ENCODE results near the gene NOMO2.
"Not testable (repeated sequence)": the region's sequence is repeated elsewhere in the genome, so short reads cannot be mapped to it uniquely, and the experiment has no call there.

Gene NOMO2

GRCh38 chr16:18571307-18571850 is 9.5 kb upstream of the NOMO2 start:
- not testable (repeated sequence) for H3K9ac ChIP-seq (ENCODE audit: low read length); H3K27ac ChIP-seq (ENCODE audit: low read length); H3K9me3 ChIP-seq (ENCODE audit: insufficient read depth, low read length); H3K4me2 ChIP-seq (ENCODE audit: low read length); H2AFZ ChIP-seq (ENCODE audit: low read depth, low read length); H3K4me3 ChIP-seq (ENCODE audit: low read length); H3K4me1 ChIP-seq (ENCODE audit: low read length); H3K36me3 ChIP-seq (replicated peaks; ENCODE audit: low read depth, low read length); H4K20me1 ChIP-seq (ENCODE audit: insufficient read depth, low read length); H3K79me2 ChIP-seq (ENCODE audit: low read length); H3K27me3 ChIP-seq (ENCODE audit: low read depth, low read length)

DNA sequence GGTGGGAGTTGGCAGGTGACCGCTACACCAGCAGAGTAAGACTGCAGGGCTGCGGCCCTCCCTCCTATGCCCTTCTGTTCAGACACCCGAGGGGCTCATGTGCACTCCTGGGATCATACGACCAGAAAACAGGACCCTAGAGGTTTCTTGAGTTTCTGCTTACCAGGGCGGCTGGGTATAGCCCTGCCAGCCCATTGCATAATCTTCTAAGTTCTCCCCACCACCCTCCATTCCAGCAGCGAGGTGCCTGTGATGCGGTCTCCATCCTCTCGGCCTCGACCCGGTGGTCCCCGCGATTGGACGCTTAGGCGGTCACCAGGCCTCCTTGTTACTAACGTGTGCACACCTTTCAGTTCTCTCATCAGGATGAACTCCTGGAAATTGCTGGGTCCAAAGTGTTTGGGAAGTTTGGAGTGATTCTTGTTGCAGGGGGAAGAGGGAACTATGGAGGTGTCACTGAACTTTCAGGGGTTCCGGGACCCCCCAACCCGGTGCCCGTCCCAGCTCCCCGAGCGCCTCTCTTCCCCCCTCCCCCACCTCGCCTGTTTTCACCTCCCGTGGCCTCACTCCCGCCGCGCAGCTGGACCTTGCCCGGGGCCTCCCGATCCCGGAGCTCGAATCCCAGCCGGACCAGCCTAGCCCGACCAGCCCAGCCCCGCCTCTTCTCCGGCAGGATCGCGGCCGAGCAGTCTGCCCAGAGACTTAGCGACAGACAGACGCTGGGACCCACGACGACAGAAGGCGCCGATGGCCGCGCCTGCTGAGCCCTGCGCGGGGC is 8.8 kb upstream of the NOMO2 start:
- H2AFZ ChIP-seq (ENCODE audit: low read depth, low read length); H3K4me3 ChIP-seq (ENCODE audit: low read length); H3K79me2 ChIP-seq (ENCODE audit: low read length); H3K4me2 ChIP-seq (ENCODE audit: low read length); H3K9me3 ChIP-seq (ENCODE audit: insufficient read depth, low read length); H3K27ac ChIP-seq (ENCODE audit: low read length); H4K20me1 ChIP-seq (ENCODE audit: insufficient read depth, low read length); H3K4me1 ChIP-seq (ENCODE audit: low read length); H3K9ac ChIP-seq (ENCODE audit: low read length); H3K36me3 ChIP-seq (replicated peaks; ENCODE audit: low read depth, low read length); H3K27me3 ChIP-seq (ENCODE audit: low read depth, low read length): not testable (repeated sequence)

- not testable (repeated sequence) for H3K27me3 ChIP-seq (ENCODE audit: low read depth, low read length); H4K20me1 ChIP-seq (ENCODE audit: insufficient read depth, low read length); H3K4me1 ChIP-seq (ENCODE audit: low read length); H3K9me3 ChIP-seq (ENCODE audit: insufficient read depth, low read length); H3K27ac ChIP-seq (ENCODE audit: low read length); H2AFZ ChIP-seq (ENCODE audit: low read depth, low read length); H3K36me3 ChIP-seq (replicated peaks; ENCODE audit: low read depth, low read length)
- Histone ChIP-seq H3K79me2 (ENCODE audit: low read length) (peaks cover 26% of the 10 kb centered on the region), H3K4me2 (ENCODE audit: low read length) (peak overlapping the region; percentile 75), H3K4me3 (ENCODE audit: low read length) (peak overlapping the region; percentile 73), H3K9ac (ENCODE audit: low read length) (peak overlapping the region; percentile 47)
These were observed 1.3 kb downstream of the NOMO2 start for GRCh38 chr16:18560416-18561220.

DNA sequence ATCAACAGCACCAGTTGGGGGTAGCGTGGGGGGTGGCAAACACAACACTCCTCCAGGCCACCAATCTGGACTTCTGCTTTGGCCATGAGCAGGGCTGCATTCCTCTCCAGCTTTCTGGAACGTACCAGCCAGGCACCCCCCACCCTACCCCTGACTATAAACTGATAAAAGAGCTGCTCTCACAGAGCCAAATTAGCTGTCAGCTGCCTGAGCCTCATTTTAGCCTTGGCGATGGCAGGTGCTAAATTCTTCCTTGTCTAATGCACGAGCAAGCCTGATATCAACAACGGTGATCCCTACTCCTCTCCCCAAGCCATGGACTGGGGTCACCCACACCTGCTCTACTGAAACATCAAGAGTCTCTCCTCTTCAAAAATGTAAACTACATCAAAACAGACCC is 8.2 kb downstream of the NOMO2 start:
- not testable (repeated sequence) for H3K4me1 ChIP-seq (ENCODE audit: low read length); H3K9me3 ChIP-seq (ENCODE audit: insufficient read depth, low read length); H3K79me2 ChIP-seq (ENCODE audit: low read length); H3K4me2 ChIP-seq (ENCODE audit: low read length); H3K27me3 ChIP-seq (ENCODE audit: low read depth, low read length); H3K36me3 ChIP-seq (replicated peaks; ENCODE audit: low read depth, low read length); H2AFZ ChIP-seq (ENCODE audit: low read depth, low read length); H4K20me1 ChIP-seq (ENCODE audit: insufficient read depth, low read length); H3K4me3 ChIP-seq (ENCODE audit: low read length); H3K9ac ChIP-seq (ENCODE audit: low read length); H3K27ac ChIP-seq (ENCODE audit: low read length)

DNA sequence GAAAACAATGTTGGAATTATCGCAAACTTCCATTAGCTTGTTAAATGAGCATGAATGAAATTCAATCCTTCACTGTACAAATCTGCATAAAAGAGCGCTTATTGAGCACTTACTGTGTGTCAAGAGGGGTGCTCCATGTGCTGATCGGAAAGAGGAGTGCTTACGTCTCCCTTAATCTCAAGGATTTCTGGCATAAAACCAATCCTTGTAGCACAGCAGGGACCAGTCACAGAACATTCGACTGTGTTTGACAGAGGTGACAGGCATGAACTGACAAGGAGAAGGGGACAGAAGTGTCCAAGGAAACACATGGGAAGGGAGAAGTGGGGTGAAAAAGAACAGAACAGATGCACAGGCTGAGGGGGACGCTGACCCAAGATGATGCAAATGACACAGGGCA is 14.5 kb downstream of the NOMO2 start:
- not testable (repeated sequence) for H4K20me1 ChIP-seq (ENCODE audit: insufficient read depth, low read length); H3K79me2 ChIP-seq (ENCODE audit: low read length); H3K4me2 ChIP-seq (ENCODE audit: low read length); H3K36me3 ChIP-seq (replicated peaks; ENCODE audit: low read depth, low read length); H3K4me1 ChIP-seq (ENCODE audit: low read length); H3K4me3 ChIP-seq (ENCODE audit: low read length); H2AFZ ChIP-seq (ENCODE audit: low read depth, low read length); H3K9ac ChIP-seq (ENCODE audit: low read length); H3K27ac ChIP-seq (ENCODE audit: low read length); H3K27me3 ChIP-seq (ENCODE audit: low read depth, low read length); H3K9me3 ChIP-seq (ENCODE audit: insufficient read depth, low read length)

GRCh38 chr16:18546853-18547252 is 15.0 kb downstream of the NOMO2 start:
- not testable (repeated sequence) for H3K79me2 ChIP-seq (ENCODE audit: low read length); H3K9ac ChIP-seq (ENCODE audit: low read length); H2AFZ ChIP-seq (ENCODE audit: low read depth, low read length); H3K36me3 ChIP-seq (replicated peaks; ENCODE audit: low read depth, low read length); H3K27me3 ChIP-seq (ENCODE audit: low read depth, low read length); H4K20me1 ChIP-seq (ENCODE audit: insufficient read depth, low read length); H3K9me3 ChIP-seq (ENCODE audit: insufficient read depth, low read length); H3K4me2 ChIP-seq (ENCODE audit: low read length); H3K27ac ChIP-seq (ENCODE audit: low read length); H3K4me1 ChIP-seq (ENCODE audit: low read length); H3K4me3 ChIP-seq (ENCODE audit: low read length)

DNA sequence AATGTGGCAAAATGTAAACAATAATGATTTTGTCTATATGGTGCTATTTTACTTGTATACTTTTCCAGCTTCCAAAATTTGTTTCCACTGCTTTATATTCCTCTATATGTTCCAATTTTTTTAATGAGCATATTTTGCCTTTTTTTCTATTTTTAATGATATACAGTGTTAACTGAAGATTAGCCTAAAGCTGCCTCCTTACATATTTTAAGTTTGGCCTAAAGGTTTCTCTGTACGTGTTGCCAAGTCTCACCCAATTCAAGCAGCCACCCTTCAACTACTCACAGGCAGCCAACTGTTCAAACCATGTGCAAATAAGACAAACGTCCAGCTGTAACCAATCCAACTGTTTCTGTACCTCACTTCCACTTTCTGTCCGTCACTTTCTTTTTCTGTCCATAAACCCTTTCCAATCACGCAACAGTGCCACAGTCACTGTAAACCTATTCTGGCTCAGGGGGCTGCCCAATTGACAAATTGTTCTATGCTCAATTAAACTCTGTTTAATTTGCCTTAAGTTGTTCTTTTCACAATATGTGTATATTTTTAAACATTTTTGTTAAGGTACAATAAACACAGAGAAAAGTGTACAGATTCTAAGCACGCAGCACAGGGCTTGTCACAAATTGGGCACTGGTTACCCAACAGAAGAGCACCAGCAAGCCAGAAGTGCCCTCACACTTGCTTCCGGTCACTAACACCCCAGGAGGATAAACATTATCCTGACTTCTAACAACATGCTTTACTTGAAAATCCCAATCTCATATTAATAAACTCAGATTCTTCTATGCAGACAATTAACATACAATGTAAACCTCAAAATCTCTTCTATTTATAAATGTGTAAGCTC is 17.4 kb downstream of the NOMO2 start:
- not testable (repeated sequence) for H3K9ac ChIP-seq (ENCODE audit: low read length); H3K4me1 ChIP-seq (ENCODE audit: low read length); H3K9me3 ChIP-seq (ENCODE audit: insufficient read depth, low read length); H4K20me1 ChIP-seq (ENCODE audit: insufficient read depth, low read length); H3K27ac ChIP-seq (ENCODE audit: low read length); H3K36me3 ChIP-seq (replicated peaks; ENCODE audit: low read depth, low read length); H3K4me2 ChIP-seq (ENCODE audit: low read length); H2AFZ ChIP-seq (ENCODE audit: low read depth, low read length); H3K4me3 ChIP-seq (ENCODE audit: low read length); H3K79me2 ChIP-seq (ENCODE audit: low read length); H3K27me3 ChIP-seq (ENCODE audit: low read depth, low read length)

- H4K20me1 ChIP-seq (ENCODE audit: insufficient read depth, low read length); H3K9me3 ChIP-seq (ENCODE audit: insufficient read depth, low read length); H3K27me3 ChIP-seq (ENCODE audit: low read depth, low read length); H3K4me3 ChIP-seq (ENCODE audit: low read length); H3K4me2 ChIP-seq (ENCODE audit: low read length); H3K9ac ChIP-seq (ENCODE audit: low read length); H2AFZ ChIP-seq (ENCODE audit: low read depth, low read length); H3K79me2 ChIP-seq (ENCODE audit: low read length); H3K27ac ChIP-seq (ENCODE audit: low read length); H3K4me1 ChIP-seq (ENCODE audit: low read length); H3K36me3 ChIP-seq (replicated peaks; ENCODE audit: low read depth, low read length): not testable (repeated sequence)
These were observed 20.0 kb downstream of the NOMO2 start for GRCh38 chr16:18541912-18542311.

DNA sequence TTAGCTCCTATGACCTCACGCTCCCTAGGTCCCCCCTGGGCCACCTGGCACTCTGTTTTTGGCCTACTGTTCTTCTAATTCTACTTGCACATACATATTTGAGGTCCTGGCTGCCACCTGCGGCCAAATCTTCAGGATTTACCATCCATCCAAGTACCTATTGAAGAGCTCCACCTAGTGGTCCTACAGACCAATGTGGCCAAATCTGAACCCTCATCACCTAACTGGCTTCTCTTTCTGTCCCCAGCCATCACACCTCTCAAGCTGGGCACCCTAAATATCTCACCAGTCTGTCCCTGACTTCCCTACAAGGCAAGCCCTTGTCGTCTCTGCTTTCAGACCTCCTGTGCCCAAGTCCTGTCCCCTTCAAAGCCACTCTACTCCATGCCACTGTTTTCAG is 24.9 kb downstream of the NOMO2 start:
- not testable (repeated sequence) for H3K4me3 ChIP-seq (ENCODE audit: low read length); H3K36me3 ChIP-seq (replicated peaks; ENCODE audit: low read depth, low read length); H3K9ac ChIP-seq (ENCODE audit: low read length); H3K4me2 ChIP-seq (ENCODE audit: low read length); H3K27ac ChIP-seq (ENCODE audit: low read length); H3K9me3 ChIP-seq (ENCODE audit: insufficient read depth, low read length); H3K79me2 ChIP-seq (ENCODE audit: low read length); H3K4me1 ChIP-seq (ENCODE audit: low read length); H4K20me1 ChIP-seq (ENCODE audit: insufficient read depth, low read length); H2AFZ ChIP-seq (ENCODE audit: low read depth, low read length); H3K27me3 ChIP-seq (ENCODE audit: low read depth, low read length)

Data from OCI-LY3 (cell line).